GM20000 (cell line): Measurements from ENCODE around the gene NFE2.
"Not testable (repeated sequence)": the region's sequence is repeated elsewhere in the genome, so short reads cannot be mapped to it uniquely, and the experiment has no call there.

Experiments used
- DNase-seq: peaks from one replicate; pipeline ENCODE4 v3.0.0; 2012; ENCODE audit warnings: low spot score
- CTCF ChIP-seq: IDR thresholded peaks from 2 replicates; pipeline ENCODE4 v1.5.1; 2012; ENCODE audit warnings: mild to moderate bottlenecking, control low read depth; ENCODE audit errors: extremely low read depth, missing control alignments

NFE2 gene

DNA sequence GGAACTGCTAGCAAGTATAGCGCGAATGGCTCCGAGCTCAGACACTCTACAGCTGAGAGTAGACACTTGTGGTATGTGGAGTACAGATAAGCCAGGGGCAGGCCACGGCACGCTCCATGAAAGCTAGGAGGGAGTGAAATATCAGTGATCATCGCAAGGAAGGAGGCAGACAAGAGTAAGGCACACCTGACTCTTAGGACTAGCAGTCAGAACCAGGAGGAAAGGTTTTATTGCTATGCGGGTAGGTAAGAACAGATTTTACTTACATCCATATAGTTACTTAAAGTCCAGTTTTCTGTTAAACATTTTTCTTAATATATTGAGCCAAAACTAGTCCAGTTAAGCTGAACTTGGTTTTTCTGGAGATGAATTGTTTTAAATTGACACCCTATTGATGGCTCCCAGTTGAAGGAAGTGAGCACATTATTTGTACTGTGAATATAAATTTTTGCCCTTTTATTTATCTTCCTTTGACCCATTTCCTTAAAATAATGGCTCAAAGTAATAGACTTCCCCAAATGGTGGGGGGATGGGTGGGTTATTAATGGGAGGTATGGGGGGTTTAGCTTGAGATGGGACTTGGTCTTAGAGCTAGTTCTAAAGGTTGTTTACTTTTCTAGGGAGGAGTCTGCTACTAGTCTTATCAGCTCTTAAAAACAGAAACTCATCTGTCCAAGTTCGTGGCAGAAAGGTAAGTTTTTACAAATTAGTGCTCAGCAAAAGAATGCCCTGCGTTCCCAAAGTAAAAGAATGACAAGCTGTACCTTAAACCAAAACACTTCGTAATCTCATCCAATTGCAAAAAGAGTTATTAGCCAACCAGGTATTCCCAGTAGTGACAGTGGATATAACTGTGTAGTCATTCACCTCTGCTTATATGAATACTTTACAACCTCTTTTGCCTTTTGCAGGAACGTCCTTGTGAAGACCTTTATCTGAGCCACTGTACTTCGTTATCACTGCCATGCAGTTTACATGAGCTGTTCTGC, 14.5 kb downstream of the NFE2 start:
- no peak for TF ChIP-seq CTCF
- no peak for DNase-seq

DNA sequence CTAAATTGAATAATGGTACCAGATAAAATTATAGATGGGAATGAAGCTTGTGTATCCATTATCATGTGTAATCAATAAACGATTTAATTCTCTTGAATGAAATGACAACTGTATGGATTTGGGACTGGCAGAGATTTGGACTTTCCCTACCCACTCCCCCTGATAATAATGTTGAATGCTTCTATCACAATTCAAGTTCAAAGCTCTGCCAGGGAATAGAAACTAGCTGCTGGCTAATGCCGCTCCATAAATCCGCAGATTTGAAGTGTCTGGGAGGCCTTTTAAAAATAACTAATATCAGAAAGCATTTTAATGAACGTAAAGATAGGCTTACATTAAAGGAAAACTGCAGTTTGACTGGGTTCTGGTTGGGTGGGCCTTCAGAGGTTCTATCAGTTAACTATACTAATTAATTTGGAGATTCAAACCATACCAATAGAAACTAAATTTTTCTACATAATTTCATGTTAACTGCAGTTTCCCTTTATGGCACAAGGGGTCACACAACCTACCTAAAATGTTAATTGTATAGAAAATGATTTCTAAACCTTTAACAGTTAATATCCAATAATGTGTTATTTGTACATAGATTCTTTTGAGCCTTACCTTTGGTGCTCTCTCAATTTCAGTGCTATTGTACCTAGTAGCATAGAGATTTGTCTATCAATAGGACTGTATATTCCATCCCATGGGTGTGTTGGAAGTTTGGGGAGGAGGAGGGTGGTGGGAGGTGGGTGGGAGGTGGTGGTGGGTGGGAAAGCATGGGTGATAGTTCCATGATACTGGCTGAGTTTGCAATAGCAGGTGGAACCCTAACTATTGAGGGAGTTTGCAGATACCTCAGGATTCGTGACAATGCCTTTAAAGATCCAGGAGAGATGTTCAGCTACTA, 15.4 kb downstream of the NFE2 start:
- no peak for DNase-seq

DNA sequence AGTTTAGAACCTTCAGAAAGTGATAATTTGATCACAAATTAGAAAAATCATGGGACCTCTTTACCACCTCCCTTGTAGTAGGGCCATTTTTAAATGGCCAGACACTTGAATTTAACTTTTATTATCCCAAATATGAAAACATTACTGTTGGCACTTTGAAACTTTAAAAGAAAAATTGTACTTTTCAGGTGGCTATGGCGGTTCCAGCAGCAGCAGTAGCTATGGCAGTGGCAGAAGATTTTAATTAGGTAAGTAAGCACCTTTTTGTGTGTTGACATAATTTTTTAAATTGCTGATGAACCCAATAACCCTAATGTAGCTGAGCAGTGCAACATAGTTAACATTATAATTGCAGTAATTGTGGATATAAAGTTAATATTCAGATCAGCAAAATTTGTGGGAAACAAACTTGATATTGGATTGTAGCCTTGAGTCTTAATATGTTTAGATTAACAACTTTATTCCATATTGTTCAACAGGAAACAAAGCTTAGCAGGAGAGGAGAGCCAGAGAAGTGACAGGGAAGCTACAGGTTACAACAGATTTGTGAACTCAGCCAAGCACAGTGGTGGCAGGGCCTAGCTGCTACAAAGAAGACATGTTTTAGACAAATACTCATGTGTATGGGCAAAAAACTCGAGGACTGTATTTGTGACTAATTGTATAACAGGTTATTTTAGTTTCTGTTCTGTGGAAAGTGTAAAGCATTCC, 16.6 kb downstream of the NFE2 start:
- not testable (repeated sequence) for DNase-seq

More for the DNA sequence above, 15.4 kb downstream of the NFE2 start:
- TF ChIP-seq CTCF: no peak

- DNase-seq: no peak
- no peak for TF ChIP-seq CTCF
Observed at GRCh38 chr12:54282949-54283593, 17.7 kb downstream of the NFE2 start.

- not testable (repeated sequence) for DNase-seq
Observed at GRCh38 chr12:54281694-54282093, 19.1 kb downstream of the NFE2 start.

- DNase-seq: not testable (repeated sequence)
Observed at GRCh38 chr12:54281261-54281638, 19.6 kb downstream of the NFE2 start.

DNA sequence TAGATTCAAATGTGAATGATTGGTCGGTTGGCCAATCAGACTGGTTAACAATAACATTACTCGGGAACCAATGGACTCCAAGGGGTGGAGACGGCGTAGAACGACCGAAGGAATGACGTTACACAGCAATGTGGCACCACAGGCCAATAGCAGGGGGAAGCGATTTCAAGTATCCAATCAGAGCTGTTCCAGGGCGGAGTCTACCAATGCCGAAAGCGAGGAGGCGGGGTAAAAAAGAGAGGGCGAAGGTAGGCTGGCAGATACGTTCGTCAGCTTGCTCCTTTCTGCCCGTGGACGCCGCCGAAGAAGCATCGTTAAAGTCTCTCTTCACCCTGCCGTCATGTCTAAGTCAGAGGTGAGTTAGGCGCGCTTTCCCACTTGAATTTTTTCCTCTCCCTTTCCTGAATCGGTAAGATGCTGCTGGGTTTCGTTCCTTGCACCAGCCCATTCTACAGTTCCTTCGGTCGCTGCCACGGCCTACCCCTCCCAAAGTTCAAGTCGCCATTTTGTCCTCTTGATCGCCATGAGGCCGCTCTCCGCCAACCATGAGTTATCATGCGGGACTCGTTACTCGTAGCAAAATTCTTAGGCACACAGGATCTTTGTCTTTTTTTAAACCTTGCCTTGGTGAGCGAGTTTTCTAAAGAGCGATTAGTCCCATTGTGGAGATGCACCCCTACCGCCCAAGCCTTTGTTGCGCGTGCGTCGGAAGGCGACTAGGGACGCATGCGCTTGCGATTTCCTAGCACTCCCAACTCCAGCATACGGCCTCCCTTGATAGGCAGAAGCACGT, 20.2 kb downstream of the NFE2 start, which contains the start of gene HNRNPA1:
Gene HNRNPA1 (plus strand): TSS at position 259 of the 793 bp plus-strand sequence. CDS start 82 bp downstream, at position 341.
- peak; percentile 90 for DNase-seq
- TF ChIP-seq CTCF: no peak
